K562 (cell line): ENCODE data around the gene GP1BA. TPM values are rescaled to one million over a fixed set of nuclear protein-coding genes. Genes with fewer than 3 reads are reported as not detected.

Source experiments
- ARID2 ChIP-seq: fragments of 450-650 bp; IDR thresholded peaks from 2 replicates; pipeline ENCODE4 v1.6.1; 2017; ENCODE audit warnings: antibody characterized with exemption, mild to moderate bottlenecking
- CTBP1 ChIP-seq: fragments of 450-650 bp; IDR thresholded peaks from 2 replicates; pipeline ENCODE4 v1.6.1; 2016; ENCODE audit warnings: borderline replicate concordance
- CTCF ChIP-seq, 3 experiments: IDR thresholded peaks in 2 of 3; conservative IDR thresholded peaks in 1 of 3; 2 replicates each; pipeline ENCODE4 v1.5.1; 2011 to 2012; ENCODE audit warnings: low read length in 3 of 3, mild to moderate bottlenecking in 3 of 3, control low read depth in 2 of 3, improper control_type of control experiment in 1 of 3, inconsistent platforms in 1 of 3, low read depth in 1 of 3, mixed read lengths in 1 of 3, moderate library complexity in 1 of 3; ENCODE audit not compliant: insufficient read depth in 2 of 3
- DPF2 ChIP-seq: fragments of 450-650 bp; IDR thresholded peaks from 2 replicates; pipeline ENCODE4 v1.6.1; 2016
- ELF2 ChIP-seq: fragments of 250-450 bp; sonication (Bioruptor Pico); IDR thresholded peaks from 2 replicates; pipeline ENCODE4 v1.5.0; 2021; ENCODE audit warnings: mild to moderate bottlenecking
- FOXM1 ChIP-seq, 2 experiments: fragments of 450-650 bp in 1 of 2; sonication (generic) in 1 of 2; formaldehyde crosslinking in 1 of 2; IDR thresholded peaks; 2 replicates each; pipeline versions ENCODE4 v1.6.1 to v1.9.0; 2017 to 2022; ENCODE audit warnings: low read depth in 2 of 2, mild to moderate bottlenecking in 2 of 2, missing genetic modification reagents in 1 of 2, moderate library complexity in 1 of 2
- KHSRP ChIP-seq: fragments of 450-650 bp; IDR thresholded peaks from 2 replicates; pipeline ENCODE4 v1.6.1; 2017
- KLF13 ChIP-seq: fragments of 450-650 bp; IDR thresholded peaks from 2 replicates; pipeline ENCODE4 v1.6.1; 2016; ENCODE audit warnings: missing genetic modification characterization, low read depth, mild to moderate bottlenecking, missing compliant biosample characterization, moderate library complexity, borderline replicate concordance
- MECOM ChIP-seq: fragments of 250-450 bp; sonication (Bioruptor Pico); IDR thresholded peaks from 2 replicates; pipeline ENCODE4 v1.8.0; 2022; ENCODE audit warnings: inconsistent platforms
- NFXL1 ChIP-seq: fragments of 450-650 bp; formaldehyde crosslinking; IDR thresholded peaks from 2 replicates; pipeline ENCODE4 v1.4.0; 2021; ENCODE audit warnings: mild to moderate bottlenecking
- SLC30A9 ChIP-seq: fragments of 250-450 bp; sonication (Bioruptor Pico); IDR thresholded peaks from 2 replicates; pipeline ENCODE4 v1.8.0; 2022; ENCODE audit warnings: mild to moderate bottlenecking, moderate library complexity
- SNRNP70 ChIP-seq: fragments of 200-400 bp; formaldehyde crosslinking; optimal IDR thresholded peaks from 2 replicates; pipeline ENCODE3; 2017; ENCODE audit warnings: low read depth, low read length
- TCF7 ChIP-seq: sonication (generic); IDR thresholded peaks from 2 replicates; pipeline ENCODE4 v1.6.1; 2016; ENCODE audit warnings: antibody characterized with exemption, borderline replicate concordance
- THRAP3 ChIP-seq: fragments of 450-650 bp; IDR thresholded peaks from 2 replicates; pipeline ENCODE4 v1.6.1; 2016; ENCODE audit warnings: mild to moderate bottlenecking, inconsistent platforms, borderline replicate concordance
- TRIM25 ChIP-seq: fragments of 450-650 bp; IDR thresholded peaks from 2 replicates; pipeline ENCODE4 v1.7.0; 2016; ENCODE audit warnings: borderline replicate concordance
- TSC22D4 ChIP-seq: fragments of 450-650 bp; IDR thresholded peaks from 2 replicates; pipeline ENCODE4 v1.6.1; 2016; ENCODE audit warnings: missing genetic modification characterization, missing biosample characterization, control low read depth
- ZC3H11A ChIP-seq: IDR thresholded peaks from 2 replicates; pipeline ENCODE4 v1.6.1; 2012; ENCODE audit warnings: low read depth, low read length, improper control_type of control experiment
- ZNF239 ChIP-seq: fragments of 250-450 bp; sonication (Bioruptor Pico); IDR thresholded peaks from 2 replicates; pipeline ENCODE4 v1.4.0; 2020; ENCODE audit warnings: mild to moderate bottlenecking
- polyA plus RNA-seq, 8 experiments: library from polyadenylated mRNA; depleted of rRNA in 4 of 8; stranded (reverse) in 5 of 8; unstranded in 3 of 8; fragments of >200 nt; fragmentation: Nextera tagmentation in 2 of 8; fragmentation: Illumina TruSeq in 1 of 8; extraction: Ambion mirVana in 2 of 8; extraction: Trizol in 1 of 8; gene quantifications; 2 replicates each; pipeline versions ENCODE4 v1.2.1 to v1.2.3, GENCODE V29; 2011 to 2014; ENCODE audit warnings: inconsistent platforms in 1 of 8, missing spikeins in 1 of 8
- total RNA-seq, 7 experiments: library from RNA; depleted of rRNA in 6 of 7; stranded (reverse); fragments of >200 nt in 6 of 7; fragmentation: Illumina TruSeq in 2 of 7; extraction: Trizol in 2 of 7; gene quantifications; 2 replicates each; pipeline versions ENCODE4 v1.2.1 to v1.2.3, GENCODE V29; 2011 to 2021; ENCODE audit warnings: low replicate concordance in 1 of 7
- TF ChIP-seq, protein P1 (sequence below): sonication (generic); formaldehyde crosslinking; IDR thresholded peaks from 2 replicates; pipeline ENCODE4 v1.8.1; 2023; ENCODE audit warnings: mild to moderate bottlenecking, missing genetic modification reagents
- TF ChIP-seq, protein P2 (sequence below): fragments of 250-450 bp; sonication (Bioruptor Pico); IDR thresholded peaks from 2 replicates; pipeline ENCODE4 v1.5.0; 2021; ENCODE audit warnings: mild to moderate bottlenecking, borderline replicate concordance

Gene GP1BA
- total and polyA plus RNA-seq, 9 of the 15 experiments (the other 6 are each of a cell fraction or from before 2014, with no cell fraction given), result 0.01 TPM; not detected in 8

DNA sequence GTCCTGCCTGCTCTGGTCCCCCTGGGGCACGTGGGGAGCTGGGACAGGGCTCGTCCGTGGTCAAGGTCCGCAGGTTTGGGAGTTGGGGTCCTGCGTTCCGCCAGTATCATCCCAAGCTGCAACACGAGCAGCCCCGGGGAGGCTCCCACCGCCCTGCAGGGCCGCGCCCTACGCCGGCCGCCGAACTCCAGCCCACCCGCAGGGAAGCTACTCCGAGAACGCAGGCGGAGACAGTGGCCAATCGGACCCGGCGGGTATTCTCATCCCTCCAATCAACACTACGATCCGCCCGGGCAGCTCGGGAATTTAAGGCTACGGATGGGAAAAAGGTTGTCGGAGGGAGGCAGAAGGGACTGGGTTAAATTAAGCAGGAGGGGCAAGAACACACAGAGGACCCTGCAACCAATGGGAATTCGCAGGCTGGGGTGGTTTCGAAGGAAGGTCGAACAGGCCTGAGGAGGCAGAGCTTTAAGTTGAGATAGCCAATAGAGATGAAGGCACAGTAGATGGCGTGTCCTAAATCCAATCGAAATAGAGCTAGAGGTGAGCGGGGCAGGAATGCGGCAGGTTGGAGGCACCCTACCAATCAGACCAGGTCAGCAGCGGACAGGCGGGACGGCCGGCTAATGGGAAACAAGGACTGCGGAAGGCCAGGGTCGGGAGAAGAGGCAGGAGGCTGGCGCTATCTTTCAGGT, 34.9 kb downstream of the GP1BA start (continued):
- TF ChIP-seq, protein P1, sequence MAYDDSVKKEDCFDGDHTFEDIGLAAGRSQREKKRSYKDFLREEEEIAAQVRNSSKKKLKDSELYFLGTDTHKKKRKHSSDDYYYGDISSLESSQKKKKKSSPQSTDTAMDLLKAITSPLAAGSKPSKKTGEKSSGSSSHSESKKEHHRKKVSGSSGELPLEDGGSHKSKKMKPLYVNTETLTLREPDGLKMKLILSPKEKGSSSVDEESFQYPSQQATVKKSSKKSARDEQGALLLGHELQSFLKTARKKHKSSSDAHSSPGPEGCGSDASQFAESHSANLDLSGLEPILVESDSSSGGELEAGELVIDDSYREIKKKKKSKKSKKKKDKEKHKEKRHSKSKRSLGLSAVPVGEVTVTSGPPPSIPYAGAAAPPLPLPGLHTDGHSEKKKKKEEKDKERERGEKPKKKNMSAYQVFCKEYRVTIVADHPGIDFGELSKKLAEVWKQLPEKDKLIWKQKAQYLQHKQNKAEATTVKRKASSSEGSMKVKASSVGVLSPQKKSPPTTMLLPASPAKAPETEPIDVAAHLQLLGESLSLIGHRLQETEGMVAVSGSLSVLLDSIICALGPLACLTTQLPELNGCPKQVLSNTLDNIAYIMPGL (CRISPR knock-in tag), result no peak
- no peak for TF ChIP-seq ZNF239 (CRISPR knock-in tag)
- TF ChIP-seq KLF13, result no peak
- TF ChIP-seq, protein P2, sequence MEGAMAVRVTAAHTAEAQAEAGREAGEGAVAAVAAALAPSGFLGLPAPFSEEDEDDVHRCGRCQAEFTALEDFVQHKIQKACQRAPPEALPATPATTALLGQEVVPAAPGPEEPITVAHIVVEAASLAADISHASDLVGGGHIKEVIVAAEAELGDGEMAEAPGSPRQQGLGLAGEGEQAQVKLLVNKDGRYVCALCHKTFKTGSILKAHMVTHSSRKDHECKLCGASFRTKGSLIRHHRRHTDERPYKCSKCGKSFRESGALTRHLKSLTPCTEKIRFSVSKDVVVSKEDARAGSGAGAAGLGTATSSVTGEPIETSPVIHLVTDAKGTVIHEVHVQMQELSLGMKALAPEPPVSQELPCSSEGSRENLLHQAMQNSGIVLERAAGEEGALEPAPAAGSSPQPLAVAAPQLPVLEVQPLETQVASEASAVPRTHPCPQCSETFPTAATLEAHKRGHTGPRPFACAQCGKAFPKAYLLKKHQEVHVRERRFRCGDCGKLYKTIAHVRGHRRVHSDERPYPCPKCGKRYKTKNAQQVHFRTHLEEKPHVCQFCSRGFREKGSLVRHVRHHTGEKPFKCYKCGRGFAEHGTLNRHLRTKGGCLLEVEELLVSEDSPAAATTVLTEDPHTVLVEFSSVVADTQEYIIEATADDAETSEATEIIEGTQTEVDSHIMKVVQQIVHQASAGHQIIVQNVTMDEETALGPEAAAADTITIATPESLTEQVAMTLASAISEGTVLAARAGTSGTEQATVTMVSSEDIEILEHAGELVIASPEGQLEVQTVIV (CRISPR knock-in tag), result no peak
- no peak for TF ChIP-seq ZC3H11A
- no peak for TF ChIP-seq KHSRP
- no peak for TF ChIP-seq CTCF (IDR thresholded peaks at IDR 0.05 in 2 of 3, conservative IDR thresholded peaks at IDR 0.05 in 1 of 3; ENCODE audit: insufficient read depth in 2 of 3, low read depth in 1 of 3, low read length in 3 of 3)
- TF ChIP-seq CTBP1, result no peak
- TF ChIP-seq NFXL1, result no peak
- TF ChIP-seq THRAP3, result no peak
- TF ChIP-seq TRIM25, result no peak
- TF ChIP-seq ELF2, result no peak
- no peak for TF ChIP-seq TSC22D4
- no peak for TF ChIP-seq DPF2
- no peak for TF ChIP-seq SLC30A9 (CRISPR knock-in tag)
- TF ChIP-seq FOXM1 (IDR thresholded peaks at IDR 0.05; ENCODE audit: low read depth), result no peak
- no peak for TF ChIP-seq FOXM1 (CRISPR knock-in tag; IDR thresholded peaks at IDR 0.05; ENCODE audit: low read depth)
- no peak for TF ChIP-seq SNRNP70
- no peak for TF ChIP-seq ARID2
- TF ChIP-seq MECOM, result no peak
- no peak for TF ChIP-seq TCF7
